ENCODE data around the gene ESRRA.

Gene ESRRA

DNA sequence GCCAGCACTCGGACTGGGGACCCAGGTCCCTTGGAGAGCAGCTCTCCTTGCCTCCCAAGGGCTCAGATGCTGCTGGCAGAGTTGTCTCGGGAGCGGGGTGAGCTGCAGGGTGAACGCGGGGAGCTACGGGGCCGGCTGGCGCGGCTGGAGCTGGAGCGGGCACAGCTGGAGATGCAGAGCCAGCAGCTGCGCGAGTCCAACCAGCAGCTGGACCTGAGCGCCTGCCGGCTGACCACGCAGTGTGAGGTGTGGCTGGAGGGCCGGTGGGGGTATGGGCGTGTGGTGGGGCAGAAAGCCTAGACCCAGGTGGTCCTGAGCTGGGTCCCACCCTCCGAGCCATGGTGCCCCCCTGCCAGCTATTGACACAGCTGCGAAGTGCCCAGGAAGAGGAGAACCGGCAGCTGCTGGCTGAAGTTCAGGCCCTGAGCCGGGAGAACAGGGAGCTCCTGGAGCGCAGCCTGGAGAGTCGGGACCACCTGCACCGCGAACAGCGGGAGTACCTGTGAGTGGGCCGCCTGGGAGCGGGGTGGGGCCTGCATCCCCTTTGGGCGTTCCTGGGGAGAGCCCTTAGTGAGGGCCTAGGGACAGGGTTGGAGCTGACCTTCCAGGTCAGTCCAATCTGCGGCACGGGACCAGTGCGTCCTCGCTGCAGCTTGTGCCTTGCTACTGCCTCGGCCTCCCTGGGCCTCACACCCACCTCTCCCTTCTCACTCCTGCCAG, 47.8 kb downstream of the ESRRA start:
- FAIRE-seq, result no peak

DNA sequence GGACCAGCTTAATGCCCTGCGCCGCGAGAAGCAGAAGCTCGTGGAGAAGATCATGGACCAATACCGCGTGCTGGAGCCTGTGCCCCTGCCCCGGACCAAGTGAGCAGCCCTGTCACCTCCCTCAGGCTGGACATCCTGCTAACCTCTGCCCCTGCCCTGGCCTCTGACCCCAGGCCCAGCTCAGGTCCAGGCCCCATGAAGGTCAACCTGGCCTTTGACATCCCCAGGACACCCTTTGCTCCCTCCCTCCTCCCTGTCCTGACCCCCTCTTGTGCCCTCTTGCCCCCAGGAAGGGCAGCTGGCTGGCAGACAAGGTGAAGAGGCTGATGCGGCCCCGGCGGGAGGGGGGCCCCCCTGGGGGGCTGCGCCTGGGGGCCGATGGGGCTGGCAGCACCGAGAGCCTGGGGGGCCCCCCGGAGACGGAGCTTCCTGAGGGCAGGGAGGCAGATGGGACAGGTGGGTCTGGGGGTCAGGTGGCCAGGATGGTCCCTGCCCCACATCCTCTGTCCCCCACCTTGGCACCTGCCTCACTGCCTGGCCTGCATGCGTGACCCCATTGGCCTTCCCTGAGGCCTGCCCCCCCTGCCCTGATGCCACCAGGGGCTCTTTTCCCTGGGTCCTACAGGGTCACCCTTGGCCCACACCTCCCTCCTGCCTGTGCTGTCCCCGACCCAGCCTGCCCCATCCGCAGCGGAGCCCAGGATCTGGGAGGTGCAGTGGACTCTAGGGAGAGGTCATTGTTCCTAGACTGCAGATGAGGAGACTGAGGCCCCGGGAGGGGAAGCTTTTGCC, 48.6 kb downstream of the ESRRA start:
- FAIRE-seq, result no peak

DNA sequence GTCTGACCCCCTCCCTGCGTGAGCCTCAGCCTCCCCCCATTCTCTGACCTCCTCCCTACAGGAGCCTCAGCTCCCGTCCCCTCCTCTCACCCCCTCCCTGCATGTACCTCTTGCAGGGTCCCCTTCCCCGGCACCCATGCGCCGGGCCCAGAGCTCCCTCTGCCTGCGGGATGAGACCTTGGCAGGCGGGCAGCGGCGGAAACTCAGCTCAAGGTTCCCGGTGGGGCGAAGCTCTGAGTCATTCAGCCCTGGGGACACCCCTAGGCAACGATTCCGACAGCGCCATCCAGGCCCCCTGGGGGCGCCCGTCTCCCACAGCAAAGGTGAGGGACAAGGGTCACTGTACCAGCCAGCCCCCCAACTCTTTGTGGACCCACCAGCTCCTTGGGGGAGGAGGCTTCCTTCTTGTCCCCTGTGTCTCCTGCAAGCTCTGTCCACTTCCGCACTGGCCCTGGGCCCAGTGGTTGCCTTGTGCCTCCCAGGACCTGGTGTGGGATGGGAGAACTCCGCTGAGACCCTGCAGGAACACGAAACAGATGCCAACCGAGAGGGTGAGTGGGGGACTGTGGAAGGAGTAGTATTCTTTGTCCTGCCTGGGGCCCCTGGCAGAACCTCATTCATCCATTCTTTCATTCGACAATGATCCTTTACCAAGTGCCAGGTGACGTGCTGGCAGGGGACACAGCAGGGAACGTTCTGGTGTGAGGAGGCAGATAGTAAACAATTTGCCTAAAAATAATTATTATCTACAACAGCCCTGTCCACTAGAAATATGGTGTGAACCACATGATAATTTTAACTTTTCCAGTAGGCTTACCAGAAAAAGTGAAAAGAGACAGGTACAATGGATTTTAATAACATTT, 50.0 kb downstream of the ESRRA start:
- no peak for FAIRE-seq

DNA sequence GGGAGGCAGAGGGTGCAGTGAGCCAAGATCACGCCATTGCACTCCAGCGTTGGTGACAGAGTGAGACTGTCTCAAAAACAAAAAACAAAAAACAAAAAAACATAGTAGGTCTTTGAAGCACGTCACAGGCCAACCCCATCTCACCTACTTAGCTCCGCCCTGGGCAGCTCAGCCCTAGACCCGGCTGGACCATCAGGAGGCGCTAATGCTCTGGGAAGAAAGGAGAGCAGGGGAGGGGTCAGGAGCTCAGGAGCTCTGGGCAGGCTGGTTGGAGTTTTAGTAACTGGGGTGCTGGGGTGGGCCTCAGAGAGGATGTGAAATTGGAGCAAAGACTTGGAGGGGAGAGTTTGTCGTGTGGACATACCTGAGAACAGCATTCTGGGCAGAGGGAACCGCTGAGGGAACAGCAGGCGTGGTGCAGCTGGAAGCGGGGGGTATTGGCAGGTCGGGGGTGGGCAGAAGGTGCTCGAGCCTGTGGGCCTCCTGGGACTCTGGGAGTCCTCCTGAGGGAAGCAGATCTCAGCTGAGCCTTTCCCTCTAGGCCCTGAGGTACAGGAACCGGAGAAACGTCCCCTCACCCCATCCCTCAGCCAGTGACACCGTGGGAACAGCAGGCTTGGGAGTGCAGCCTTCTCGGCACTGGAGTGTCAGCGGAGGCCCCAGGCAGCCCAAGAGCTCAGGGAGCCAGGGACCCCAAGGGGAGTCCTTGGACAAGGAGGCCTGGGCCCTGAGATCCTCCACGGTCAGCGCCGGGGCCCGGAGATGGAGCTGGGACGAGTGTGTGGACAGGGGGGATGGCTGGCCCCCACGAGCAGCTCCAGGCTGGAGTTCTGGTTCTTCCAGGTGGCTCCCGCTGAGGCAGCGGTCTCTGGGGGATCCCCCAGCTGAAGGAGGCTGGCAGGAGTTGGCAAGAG, 51.4 kb downstream of the ESRRA start:
- FAIRE-seq, result no peak

- FAIRE-seq, result no peak
Observed at GRCh38 chr11:64357446-64357845, 52.1 kb downstream of the ESRRA start.

- no peak for FAIRE-seq
Observed at GRCh38 chr11:64357904-64358535, 52.7 kb downstream of the ESRRA start.

DNA sequence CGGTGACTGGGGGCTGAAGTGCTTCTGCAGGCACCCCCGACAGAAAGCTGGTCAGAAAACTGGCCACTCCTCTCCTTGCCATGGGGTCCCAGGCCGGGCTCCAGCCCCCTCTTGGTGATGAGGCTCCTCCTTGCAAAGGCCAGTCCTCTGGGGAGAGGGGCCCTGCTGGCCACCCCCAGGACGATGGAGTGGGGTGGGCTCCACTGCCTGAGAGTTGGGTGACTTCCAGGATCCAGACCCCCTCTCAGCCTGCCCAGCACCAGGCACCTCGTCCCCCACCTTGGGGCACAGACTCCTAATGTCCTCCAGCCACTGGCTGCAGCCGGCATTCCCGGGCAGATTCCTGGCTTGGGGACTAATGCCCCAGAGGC, 53.2 kb downstream of the ESRRA start:
- FAIRE-seq, result no peak

DNA sequence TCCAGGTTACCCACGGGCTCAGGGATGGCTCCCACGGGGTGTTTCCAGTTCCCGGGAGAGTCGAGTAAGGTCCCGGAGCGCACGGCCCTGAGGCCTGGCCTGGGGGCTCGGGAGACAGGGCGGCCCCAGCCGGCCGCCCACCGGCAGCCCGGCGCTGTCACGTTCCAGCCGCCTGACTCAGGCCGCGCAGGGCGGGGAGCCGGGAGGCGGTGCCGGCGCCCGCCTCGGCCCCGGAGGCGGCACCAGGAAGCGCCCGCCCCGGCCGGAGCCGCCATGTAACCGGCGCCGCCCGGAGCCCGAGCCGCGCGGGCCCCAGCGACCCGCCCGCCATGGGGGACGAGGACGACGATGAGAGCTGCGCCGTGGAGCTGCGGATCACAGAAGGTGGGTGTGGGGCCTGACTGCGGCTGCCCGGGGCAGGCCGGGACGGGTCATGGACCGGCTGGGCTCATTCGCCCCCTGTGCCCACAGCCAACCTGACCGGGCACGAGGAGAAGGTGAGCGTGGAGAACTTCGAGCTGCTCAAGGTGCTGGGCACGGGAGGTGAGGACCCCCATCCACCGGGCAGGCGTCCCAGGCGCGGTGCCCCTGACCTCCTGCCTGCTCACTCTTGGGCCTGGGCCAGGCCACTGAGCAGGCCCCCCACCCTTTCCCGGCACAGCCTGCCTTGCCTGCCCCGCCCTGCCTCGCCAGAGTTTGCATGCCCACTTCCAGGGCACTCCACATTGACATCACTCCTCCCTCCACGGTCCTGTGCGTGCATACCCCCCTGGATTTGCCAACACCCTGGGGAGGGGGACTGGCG, 53.8 kb downstream of the ESRRA start, which contains the start of gene RPS6KA4:
Gene RPS6KA4, plus strand, starts transcription at position 256 of the 805 bp plus-strand sequence. Its CDS starts 74 bp downstream, at position 330.
- FAIRE-seq, result no peak

- FAIRE-seq, result no peak
Observed at GRCh38 chr11:64359712-64360445, 54.6 kb downstream of the ESRRA start.

GRCh38 chr11:64360448-64360921, 55.2 kb downstream of the ESRRA start:
- FAIRE-seq, result no peak

GRCh38 chr11:64361659-64362058, 56.3 kb downstream of the ESRRA start:
- no peak for FAIRE-seq

DNA sequence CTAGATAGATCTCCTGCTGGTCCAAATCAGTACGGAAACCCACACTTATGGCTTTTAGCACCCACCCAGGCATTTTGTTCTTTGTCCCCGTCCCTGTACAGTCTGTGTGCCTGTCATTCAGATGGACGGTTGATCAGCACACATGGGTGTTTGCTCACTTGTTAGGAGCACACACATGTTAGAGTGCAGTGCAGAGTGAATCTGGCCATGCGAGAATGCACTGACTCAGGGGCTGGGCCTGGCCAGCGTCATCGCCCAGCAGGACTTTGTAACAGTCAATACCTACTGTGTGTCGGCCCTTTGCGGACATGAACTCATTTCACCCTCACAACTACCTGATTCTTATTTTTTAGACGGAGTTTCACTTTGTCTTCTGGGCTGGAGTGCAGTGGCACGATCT, 57.0 kb downstream of the ESRRA start:
- FAIRE-seq, result no peak

DNA sequence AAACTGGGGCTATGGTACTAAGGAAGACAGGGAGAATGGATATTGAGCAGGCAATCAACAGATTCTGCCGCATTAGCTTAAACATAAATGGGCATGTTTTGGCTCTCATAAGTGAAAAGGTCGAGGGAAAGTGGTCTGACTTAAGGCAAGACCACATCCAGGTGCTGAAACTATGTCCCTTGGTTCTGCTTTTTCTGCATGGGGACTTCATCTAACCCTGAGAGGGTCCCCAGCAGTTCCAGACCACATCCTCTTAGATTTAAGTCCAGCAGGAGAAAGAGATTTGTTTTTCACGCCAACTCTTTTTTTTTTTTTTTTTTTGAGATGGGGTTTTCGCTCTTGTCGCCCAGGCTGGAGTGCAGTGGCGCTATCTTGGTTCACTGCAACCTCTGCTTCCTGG, 59.1 kb downstream of the ESRRA start:
- no peak for FAIRE-seq

DNA sequence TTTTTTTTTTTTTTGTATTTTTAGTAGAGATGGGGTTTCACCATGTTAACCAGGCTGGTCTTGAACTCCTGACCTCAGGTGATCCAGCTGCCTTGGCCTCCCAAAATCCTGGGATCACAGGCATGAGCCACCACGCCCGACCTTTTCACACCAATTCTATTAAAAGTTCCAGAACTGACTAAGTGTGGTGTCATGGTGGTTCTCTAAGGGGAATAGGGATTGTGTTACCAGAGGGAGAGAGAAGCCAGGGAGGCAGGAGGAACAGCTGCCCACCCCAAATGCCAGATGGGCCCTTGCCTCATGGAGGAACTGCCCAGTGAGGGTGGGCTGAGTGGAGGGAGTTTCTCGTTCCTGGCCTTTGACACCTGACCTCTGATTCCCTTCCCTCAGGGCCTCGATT, 59.6 kb downstream of the ESRRA start:
- no peak for FAIRE-seq

All from islet of Langerhans (tissue), 1 donor.